ENCODE data around the gene AMFR.

The AMFR gene

GRCh38 chr16:56354746-56355145, 70.6 kb downstream of the AMFR start:
- Mint-ChIP-seq H3K4me1 (ENCODE audit: low read depth) (peaks cover 38% of the 10 kb centered on the region), H3K36me3 (ENCODE audit: low read depth) (no peaks in the 10 kb centered on the region), H3K27me3 (no peaks in the 10 kb centered on the region), H3K27ac (no peak overlapping the region), H3K9me3 (no peaks in the 10 kb centered on the region), H3K4me3 (no peak overlapping the region)

GRCh38 chr16:56354016-56354415, 71.3 kb downstream of the AMFR start:
- no peaks in the 10 kb centered on the region for H3K36me3 Mint-ChIP-seq (ENCODE audit: low read depth)
- H3K4me1 Mint-ChIP-seq (ENCODE audit: low read depth) = peaks cover 30% of the 10 kb centered on the region
- H3K9me3 Mint-ChIP-seq = no peaks in the 10 kb centered on the region
- H3K4me3 Mint-ChIP-seq = no peak overlapping the region
- no peaks in the 10 kb centered on the region for H3K27me3 Mint-ChIP-seq
- no peak overlapping the region for H3K27ac Mint-ChIP-seq

- Mint-ChIP-seq H3K4me1 (ENCODE audit: low read depth) (peaks cover 25% of the 10 kb centered on the region), H3K4me3 (no peak overlapping the region)
Measured at GRCh38 chr16:56353054-56353921, 72.1 kb downstream of the AMFR start.

GRCh38 chr16:56352351-56353053, 72.8 kb downstream of the AMFR start:
- Mint-ChIP-seq H3K27ac (no peak overlapping the region), H3K27me3 (no peaks in the 10 kb centered on the region), H3K4me3 (no peak overlapping the region), H3K4me1 (ENCODE audit: low read depth) (peaks cover 18% of the 10 kb centered on the region), H3K36me3 (ENCODE audit: low read depth) (no peaks in the 10 kb centered on the region), H3K9me3 (no peaks in the 10 kb centered on the region)

More at GRCh38 chr16:56353054-56353921, 72.1 kb downstream of the AMFR start:
- no peaks in the 10 kb centered on the region for H3K27me3 Mint-ChIP-seq
- H3K9me3 Mint-ChIP-seq = no peaks in the 10 kb centered on the region
- H3K27ac Mint-ChIP-seq = no peak overlapping the region
- H3K36me3 Mint-ChIP-seq (ENCODE audit: low read depth) = no peaks in the 10 kb centered on the region

GRCh38 chr16:56351481-56351880, 73.9 kb downstream of the AMFR start:
- Mint-ChIP-seq H3K27me3 (no peaks in the 10 kb centered on the region), H3K36me3 (ENCODE audit: low read depth) (no peaks in the 10 kb centered on the region), H3K27ac (no peak overlapping the region), H3K4me1 (ENCODE audit: low read depth) (peaks cover 7% of the 10 kb centered on the region), H3K9me3 (no peaks in the 10 kb centered on the region), H3K4me3 (no peak overlapping the region)

GRCh38 chr16:56350491-56351405, 74.6 kb downstream of the AMFR start:
- Mint-ChIP-seq H3K9me3 (no peaks in the 10 kb centered on the region), H3K27me3 (no peaks in the 10 kb centered on the region), H3K27ac (no peak overlapping the region), H3K4me3 (no peak overlapping the region), H3K36me3 (ENCODE audit: low read depth) (no peaks in the 10 kb centered on the region), H3K4me1 (ENCODE audit: low read depth) (no peaks in the 10 kb centered on the region)

GRCh38 chr16:56349711-56350161, 75.6 kb downstream of the AMFR start:
- Mint-ChIP-seq H3K9me3 (no peaks in the 10 kb centered on the region), H3K4me3 (no peak overlapping the region), H3K27me3 (no peaks in the 10 kb centered on the region), H3K4me1 (ENCODE audit: low read depth) (no peaks in the 10 kb centered on the region), H3K36me3 (ENCODE audit: low read depth) (no peaks in the 10 kb centered on the region), H3K27ac (no peak overlapping the region)

GRCh38 chr16:56349086-56349415, 76.3 kb downstream of the AMFR start:
- Mint-ChIP-seq H3K4me3 (no peak overlapping the region), H3K36me3 (ENCODE audit: low read depth) (no peaks in the 10 kb centered on the region), H3K4me1 (ENCODE audit: low read depth) (no peaks in the 10 kb centered on the region), H3K9me3 (no peaks in the 10 kb centered on the region), H3K27ac (no peak overlapping the region), H3K27me3 (no peaks in the 10 kb centered on the region)

- Mint-ChIP-seq H3K4me1 (ENCODE audit: low read depth) (no peaks in the 10 kb centered on the region), H3K27me3 (no peaks in the 10 kb centered on the region), H3K4me3 (no peak overlapping the region), H3K36me3 (ENCODE audit: low read depth) (no peaks in the 10 kb centered on the region), H3K27ac (no peak overlapping the region), H3K9me3 (no peaks in the 10 kb centered on the region)
Measured at GRCh38 chr16:56348168-56349085, 76.9 kb downstream of the AMFR start.

- H3K36me3 Mint-ChIP-seq (ENCODE audit: low read depth) = no peaks in the 10 kb centered on the region
- H3K4me3 Mint-ChIP-seq = no peak overlapping the region
- no peaks in the 10 kb centered on the region for H3K4me1 Mint-ChIP-seq (ENCODE audit: low read depth)
- no peak overlapping the region for H3K27ac Mint-ChIP-seq
- H3K27me3 Mint-ChIP-seq = no peaks in the 10 kb centered on the region
- H3K9me3 Mint-ChIP-seq = no peaks in the 10 kb centered on the region
Measured at GRCh38 chr16:56347670-56348069, 77.7 kb downstream of the AMFR start.

- no peak overlapping the region for H3K4me3 Mint-ChIP-seq
- H3K27ac Mint-ChIP-seq = no peak overlapping the region
- no peaks in the 10 kb centered on the region for H3K36me3 Mint-ChIP-seq (ENCODE audit: low read depth)
- no peaks in the 10 kb centered on the region for H3K9me3 Mint-ChIP-seq
- no peaks in the 10 kb centered on the region for H3K4me1 Mint-ChIP-seq (ENCODE audit: low read depth)
- no peaks in the 10 kb centered on the region for H3K27me3 Mint-ChIP-seq
Measured at GRCh38 chr16:56347166-56347565, 78.2 kb downstream of the AMFR start.

- H3K9me3 Mint-ChIP-seq = no peaks in the 10 kb centered on the region
- no peak overlapping the region for H3K27ac Mint-ChIP-seq
Measured at GRCh38 chr16:56346131-56346890, 79.0 kb downstream of the AMFR start.

GRCh38 chr16:56345406-56346050, 79.8 kb downstream of the AMFR start:
- Mint-ChIP-seq H3K9me3 (no peaks in the 10 kb centered on the region), H3K36me3 (ENCODE audit: low read depth) (no peaks in the 10 kb centered on the region), H3K27ac (no peak overlapping the region), H3K27me3 (no peaks in the 10 kb centered on the region), H3K4me1 (ENCODE audit: low read depth) (no peaks in the 10 kb centered on the region), H3K4me3 (no peak overlapping the region)

More at GRCh38 chr16:56346131-56346890, 79.0 kb downstream of the AMFR start:
- no peak overlapping the region for H3K4me3 Mint-ChIP-seq
- no peaks in the 10 kb centered on the region for H3K4me1 Mint-ChIP-seq (ENCODE audit: low read depth)
- H3K36me3 Mint-ChIP-seq (ENCODE audit: low read depth) = no peaks in the 10 kb centered on the region
- no peaks in the 10 kb centered on the region for H3K27me3 Mint-ChIP-seq
